NCI-H2196 treated with DMSO at 0.1 percent for 48 hours (cell line): ENCODE measurements around the gene EIF5.
"Not testable (repeated sequence)": the region's sequence is repeated elsewhere in the genome, so short reads cannot be mapped to it uniquely, and the experiment has no call there.

ENCODE experiments used
- DNase-seq: peaks from one replicate; lab custom pipeline; 2025; ENCODE audit not compliant: unreplicated experiment; lab: John Stamatoyannopoulos, UW

EIF5 gene

DNA sequence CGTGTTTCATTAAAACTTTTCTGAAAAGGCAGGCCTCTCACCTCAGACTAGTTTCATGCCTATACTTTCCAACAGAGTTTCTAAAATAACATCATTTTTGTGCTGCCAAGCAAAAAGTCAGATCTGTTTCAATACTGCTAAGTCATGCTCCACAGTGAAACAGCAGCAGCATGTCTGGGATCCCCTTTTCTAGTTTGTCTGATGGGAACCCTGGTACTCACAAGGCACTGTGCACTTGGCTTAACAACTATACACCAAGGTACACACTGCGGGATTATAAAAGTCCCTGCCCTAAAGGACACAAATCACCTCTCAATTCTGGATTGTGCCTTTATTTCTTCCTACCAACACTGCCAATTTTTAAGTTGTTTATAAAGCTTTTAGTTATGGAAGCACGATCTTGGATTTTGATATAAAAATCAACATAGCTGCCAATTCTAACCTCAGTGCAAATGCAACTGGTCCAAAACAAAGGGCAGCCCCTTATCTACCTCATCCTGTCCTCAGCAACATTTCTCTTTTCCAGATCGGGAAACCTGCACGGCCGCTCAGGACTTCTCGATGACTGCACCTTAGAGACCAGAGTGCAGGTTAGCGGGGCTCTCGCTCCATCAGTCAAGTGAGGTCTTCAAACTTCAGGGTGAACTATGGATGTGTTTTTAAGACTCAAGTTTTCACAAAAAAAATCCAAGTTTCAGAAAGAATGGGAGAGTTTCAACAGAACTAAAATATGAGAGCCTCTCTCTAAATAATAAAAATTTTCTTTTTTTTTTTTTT is 1.7 kb upstream of the EIF5 start:
- no peak for DNase-seq

DNA sequence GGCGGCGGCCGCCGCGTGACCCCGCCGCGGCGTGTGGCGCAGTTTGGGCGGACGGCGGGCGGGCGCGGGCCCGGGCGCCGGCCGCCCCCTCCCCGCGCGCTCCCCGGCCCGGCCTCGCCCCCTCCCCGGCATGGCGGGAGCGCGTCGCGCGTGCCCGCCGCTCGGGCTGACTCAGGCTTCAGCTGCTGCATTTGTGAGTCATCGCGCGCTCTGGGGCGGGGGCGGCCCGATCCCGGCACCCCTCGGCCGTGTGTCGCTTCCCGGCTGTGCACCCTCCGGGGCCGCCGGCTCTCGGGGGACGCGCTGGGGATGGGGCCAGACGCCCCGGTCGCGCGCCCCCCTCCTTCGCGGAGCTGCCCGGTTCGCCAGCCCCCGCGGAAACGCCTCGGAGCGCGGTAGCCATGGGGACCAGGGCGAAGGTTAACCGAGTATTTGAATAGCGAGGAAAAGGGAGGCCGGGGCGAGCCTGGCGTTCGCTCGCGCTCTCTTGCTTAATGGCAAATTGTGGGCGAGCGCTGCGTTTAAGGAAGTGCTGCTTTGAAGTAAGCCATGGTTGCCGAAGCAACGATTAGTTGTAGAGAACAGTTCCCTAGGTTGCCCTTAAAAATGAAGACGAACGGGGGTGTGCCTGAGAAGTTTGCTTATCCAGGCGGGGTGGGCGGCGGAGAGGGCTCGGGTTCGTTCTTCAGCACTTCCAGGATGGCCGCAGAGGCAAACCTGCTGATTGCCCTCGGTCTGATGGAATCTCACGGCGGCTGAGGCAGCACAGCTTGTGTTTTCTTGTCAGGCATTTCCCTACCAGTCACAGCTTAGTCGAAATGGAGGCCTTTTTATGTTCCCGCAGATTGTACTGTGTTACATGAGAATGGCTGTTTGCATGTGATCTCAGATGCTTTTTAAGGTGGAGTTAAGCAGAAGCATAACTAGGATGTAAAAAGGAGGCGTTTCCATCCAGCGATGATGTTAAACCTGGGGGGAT is 896 bp downstream of the EIF5 start:
- no peak for DNase-seq

DNA sequence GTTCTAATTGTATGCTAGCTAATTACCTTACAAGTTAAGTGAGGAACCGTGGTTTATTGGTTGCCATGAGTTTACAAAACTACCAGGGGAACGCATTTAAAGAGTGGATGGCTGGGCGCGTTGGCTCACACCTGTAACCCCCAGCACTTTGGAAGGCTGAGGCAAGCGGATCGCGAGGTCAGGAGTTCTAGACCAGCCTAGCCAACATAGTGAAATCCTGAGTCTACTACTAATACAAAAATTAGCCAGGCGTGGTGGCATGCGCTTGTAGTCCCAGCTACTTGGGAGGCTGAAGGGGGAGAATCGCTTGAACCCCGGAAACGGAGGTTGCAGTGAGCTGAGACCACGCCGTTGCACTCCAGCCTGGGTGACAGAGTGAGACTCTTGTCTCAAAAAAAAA is 2.2 kb downstream of the EIF5 start:
- DNase-seq, result no peak

DNA sequence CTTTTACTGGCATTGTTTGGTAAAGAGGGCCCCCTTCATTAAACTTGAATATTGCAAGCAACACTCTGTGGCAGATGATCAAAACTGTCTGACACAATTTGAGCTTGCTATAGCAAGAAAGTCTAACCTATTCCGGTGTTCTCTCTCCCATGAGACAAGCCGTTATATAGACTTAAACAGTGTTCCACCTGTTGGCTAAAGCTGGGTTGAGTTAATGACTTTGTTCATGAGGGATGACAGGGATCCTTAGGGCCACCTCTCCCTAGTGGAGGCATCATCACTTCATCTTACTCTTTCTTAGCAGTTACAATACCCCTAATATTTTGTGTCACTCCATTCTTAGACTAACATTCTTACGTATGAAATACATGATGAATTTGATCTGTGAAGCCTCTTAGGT is 3.8 kb downstream of the EIF5 start:
- DNase-seq, result no peak

DNA sequence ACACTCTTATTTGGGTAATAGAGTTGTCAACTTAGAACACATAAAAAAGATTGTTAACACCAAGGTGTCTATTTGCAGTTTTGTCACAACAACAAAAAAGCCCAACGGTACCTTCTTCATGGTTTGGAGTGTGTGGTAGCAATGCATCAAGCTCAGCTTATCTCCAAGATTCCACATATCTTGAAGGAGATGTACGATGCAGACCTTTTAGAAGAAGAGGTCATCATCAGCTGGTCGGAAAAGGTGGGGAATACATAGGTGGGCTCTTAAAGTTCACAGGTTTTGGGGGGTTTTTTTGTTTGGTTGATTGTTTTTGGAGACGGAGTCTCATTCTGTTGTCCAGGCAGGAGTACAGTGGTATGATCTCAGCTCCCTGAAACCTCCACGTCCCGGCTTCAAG is 5.5 kb downstream of the EIF5 start:
- DNase-seq, result no peak

DNA sequence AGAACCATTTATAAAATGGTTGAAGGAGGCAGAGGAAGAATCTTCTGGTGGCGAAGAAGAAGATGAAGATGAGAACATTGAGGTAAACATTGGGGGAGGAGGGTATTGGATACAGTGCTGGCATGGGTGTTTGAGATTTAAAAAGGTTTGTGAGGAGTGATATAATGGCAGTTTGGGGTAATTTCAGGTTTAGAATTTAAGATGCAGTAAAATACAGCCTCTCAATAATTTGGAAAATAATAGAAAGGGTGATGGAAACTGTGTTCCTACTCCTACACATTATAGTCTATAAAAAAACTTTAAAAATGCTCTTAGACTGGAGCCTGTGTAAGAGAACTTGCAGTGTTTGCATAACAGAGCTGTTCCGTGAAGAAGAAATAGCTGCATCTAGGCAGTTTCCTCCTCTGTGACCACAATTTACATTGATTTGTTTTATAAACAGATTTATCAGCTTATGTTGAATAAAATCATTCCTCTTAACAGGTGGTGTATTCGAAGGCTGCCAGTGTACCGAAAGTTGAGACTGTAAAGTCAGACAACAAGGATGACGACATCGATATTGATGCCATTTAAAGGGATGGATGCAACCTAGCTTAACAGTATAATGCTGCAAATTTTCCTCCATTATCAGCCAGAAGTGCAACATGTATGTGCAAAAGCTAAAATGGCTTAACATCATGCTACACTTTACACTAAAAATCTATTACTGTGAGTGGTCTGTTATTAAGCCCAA is 6.6 kb downstream of the EIF5 start:
- DNase-seq, result no peak

DNA sequence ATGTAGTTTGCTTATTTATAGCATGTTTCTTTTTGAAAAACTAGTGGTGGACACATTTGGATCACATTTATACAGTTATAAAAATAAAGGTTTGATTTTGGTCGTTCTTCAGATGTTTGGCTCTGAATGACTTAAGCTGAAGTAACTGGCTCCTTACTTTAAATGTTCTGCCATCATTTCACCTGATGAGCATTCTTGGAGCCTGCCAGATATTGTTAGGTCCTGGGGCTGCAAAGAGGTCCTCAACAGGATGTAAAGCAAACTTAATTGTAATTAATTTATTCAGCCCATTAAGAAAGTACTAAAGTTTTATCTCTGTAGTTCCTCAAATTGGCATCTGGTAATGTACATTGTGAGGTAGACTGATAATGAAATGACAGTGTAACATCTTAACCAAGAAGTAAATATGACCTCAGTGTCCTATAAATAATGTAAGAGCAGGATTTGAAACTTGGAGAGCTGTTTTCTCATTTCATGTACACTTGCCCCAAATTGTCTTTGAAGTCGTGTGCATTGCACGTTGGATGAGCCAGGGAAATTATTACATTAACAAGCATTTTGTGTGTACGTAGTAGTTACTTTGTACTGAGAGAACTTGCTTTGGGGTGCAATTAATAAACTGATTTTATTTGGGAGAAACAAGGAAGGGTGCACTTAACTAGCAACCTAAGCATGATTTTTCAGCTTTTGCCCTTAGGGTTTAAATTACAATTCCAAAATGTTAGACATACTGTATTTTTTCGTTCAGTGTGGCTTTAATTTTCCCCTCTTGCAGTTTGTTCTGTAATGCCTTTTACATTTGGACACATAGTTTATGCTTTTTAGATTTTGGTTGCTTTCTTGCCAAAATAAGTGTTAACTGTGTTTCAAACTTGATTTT is 7.5 kb downstream of the EIF5 start:
- DNase-seq, result no peak

DNA sequence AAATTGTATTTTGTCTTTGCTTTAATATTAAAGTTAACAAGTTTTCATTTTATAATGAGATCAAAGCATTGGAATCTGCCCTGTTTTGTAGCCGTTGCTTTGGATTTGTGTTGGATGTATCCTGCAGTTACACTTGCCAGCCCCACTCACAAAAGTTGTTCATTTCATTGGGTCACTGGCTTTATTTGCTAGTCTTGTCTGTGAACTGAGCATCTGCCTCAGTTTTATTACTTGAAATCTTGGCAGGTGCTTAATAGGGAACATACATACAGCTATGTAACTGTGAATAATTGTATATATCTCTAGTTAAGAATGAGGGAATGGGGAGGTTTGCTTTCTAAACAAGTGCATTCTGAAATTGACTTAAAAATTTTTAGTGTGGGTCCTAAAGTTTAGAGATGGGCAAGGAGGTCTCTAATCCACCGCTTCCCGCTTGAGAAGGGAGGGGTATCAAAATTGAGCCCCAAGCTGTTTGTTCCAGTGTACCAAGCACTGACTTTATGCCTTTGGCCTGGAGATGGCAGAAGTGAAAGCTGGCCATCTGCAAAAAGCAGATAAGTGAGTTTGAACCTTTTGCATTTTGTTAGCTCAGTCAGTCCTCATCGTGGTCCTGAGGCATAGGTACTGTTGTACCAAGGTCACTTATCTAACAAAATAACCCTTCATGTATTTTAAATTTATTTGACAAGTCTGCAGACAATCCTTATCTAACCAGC is 9.3 kb downstream of the EIF5 start:
- no peak for DNase-seq

DNA sequence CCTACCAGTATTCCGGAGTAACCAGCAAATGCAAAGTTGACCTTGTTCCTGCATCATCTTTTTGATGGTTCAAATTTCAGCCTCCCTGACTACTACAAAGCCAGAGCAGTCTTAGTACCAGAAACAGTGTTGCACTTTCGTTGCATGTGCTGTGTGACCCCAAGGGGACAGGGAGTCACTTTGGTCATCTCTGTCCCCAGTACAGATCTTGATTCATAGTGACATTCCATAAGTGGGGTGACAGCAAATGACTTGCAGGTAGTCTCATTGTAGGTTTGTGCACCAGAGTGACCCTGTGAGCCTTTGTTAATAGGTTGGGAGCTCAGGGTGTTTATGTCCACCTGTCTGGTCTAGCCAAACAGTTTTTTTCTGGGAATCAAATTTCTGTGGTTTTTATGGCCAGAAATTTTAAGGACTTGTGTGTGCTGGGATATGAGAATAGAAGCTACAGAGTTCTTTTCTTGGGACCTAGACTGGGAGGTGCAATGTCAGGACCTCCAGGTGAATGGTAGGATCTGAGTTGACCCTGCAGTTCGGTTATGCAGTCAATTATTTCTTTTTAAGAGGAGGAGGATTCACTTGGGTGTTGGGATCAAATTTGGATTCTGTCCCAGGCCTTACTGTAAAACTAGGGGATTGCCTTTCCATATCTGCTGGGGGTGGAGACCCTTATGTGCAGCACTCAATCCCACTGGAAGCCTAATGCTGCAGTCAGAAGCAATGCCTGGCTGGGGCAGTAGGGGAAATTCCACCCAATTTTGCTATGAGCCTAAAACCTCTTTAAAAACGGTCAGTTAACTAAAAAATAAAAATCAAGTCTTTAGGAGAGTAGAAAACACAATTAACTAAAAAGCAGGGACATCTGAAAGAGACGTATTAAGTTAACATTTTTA is 10.1 kb downstream of the EIF5 start:
- no peak for DNase-seq

DNA sequence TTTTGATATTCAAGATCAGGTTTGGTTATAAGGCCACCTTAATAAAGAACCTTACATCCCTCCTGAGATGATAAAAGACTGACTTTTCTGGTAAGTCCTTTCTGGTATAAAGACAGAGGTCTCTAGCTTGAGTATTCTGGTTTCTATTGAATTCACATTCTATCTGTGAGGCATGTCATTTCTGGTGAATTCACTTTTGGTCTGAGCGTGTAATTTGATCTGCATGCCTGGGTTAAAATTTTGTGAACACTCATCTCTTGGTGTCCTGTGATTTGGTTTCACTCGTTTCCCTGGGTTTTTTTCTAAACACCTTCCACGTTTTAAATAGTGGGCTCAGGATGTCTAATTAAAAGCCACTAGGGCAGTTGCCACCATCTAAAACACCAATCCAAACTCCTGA is 12.2 kb downstream of the EIF5 start:
- no peak for DNase-seq

DNA sequence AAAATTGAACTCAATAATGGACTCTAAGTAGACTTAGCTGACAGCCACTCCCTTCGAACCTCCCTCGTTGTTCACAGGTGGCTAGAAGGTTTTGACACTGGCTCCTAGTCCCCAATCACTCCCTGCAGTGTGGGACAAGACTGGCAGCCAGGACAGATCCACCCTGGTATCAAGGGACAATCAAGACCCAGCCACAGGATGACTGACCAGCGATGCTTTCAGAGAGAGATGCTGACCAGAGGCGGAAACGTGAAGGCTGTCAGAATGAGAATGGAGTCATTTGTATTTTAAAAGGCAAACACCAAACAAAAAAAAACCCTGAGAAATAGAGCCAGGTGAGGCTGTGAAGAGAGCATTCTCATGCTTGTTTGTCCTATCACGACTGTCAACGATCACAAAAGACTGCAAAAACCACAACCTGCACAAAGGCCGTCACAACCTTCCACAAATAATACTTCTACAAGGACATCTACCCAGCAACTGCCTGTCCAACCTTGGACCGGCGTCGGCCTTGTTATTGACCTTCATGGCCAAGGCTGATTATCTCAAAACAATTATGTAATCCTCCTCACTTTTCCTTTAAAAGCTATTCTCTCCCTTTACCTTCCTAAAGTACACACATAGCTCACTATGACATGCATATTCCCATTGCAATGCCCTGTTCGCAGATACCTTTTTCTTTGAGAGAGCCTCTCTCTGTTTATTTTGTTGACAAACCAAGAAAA is 13.2 kb downstream of the EIF5 start:
- no peak for DNase-seq

DNA sequence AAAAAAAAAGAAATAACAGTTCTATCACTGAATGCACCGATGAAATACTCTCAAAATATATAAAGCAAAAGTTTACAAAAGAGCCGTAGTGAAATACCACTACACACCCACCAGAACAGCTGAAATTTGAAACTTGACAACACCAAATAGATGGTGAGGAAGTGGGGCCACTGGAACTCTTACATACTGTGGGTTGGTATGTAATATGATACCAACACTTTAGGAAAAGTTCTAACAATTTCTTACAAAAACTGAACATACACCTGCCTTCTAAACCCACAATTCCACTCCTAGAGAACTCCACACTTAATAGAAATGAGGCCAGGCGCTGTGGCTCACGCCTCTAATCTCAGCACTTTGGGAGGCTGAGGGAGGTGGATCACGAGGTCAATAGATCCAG is 14.1 kb downstream of the EIF5 start:
- no peak for DNase-seq

DNA sequence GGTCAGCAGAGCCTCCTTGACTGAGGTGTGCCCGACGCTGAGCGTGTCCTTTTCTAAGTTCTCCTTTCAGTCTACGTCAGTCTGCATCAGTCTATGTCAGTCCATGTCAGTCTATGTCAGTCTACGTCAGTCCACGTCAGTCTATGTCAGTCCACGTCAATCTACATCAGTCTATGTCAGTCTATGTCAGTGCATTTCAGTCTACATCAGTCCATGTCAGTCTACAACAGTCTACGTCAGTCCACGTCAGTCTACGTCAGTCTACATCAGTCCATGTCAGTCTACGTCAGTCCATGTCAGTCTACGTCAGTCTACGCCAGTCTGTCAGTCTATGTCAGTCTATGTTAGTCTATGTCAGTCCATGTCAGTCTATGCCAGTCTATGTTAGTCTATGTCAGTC is 15.9 kb downstream of the EIF5 start:
- no peak for DNase-seq

DNA sequence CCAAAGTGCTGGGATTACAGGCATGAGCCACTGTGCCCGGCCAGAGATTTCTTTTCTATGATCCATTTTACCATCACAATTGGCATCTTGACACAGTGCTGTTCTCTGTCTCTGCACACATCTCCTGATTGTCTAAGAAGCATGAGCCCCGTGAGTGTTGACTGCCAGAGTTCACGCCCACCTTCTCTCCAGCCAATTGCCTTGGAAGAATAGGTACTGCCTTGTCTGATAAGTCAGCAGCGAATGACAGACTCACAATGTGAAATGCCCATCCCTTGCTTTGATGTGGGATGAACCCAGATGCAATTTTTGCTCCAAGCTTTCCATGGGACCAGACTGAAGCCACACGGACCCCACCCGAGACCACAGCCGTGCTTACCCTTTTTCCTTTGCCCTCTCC is 19.3 kb downstream of the EIF5 start:
- no peak for DNase-seq

DNA sequence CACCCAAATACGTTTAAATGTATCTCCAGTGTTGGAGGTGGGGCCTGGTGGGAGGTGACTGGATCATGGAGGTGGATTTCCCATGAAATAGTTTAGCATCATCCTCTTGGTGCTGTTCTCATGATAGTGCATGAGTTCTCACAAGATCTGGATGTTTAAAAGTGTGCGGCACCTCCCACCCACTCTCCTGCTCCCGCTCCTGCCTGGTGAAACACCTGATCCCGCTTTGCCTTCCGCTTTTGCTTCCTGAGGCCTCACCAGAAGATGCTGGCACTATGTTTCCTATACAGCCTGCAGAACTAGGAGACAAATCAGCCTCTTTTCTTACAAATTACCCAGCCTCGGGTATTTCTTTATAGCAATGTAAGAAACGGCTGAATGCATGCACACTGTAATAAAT is 20.1 kb downstream of the EIF5 start:
- DNase-seq, result no peak

DNA sequence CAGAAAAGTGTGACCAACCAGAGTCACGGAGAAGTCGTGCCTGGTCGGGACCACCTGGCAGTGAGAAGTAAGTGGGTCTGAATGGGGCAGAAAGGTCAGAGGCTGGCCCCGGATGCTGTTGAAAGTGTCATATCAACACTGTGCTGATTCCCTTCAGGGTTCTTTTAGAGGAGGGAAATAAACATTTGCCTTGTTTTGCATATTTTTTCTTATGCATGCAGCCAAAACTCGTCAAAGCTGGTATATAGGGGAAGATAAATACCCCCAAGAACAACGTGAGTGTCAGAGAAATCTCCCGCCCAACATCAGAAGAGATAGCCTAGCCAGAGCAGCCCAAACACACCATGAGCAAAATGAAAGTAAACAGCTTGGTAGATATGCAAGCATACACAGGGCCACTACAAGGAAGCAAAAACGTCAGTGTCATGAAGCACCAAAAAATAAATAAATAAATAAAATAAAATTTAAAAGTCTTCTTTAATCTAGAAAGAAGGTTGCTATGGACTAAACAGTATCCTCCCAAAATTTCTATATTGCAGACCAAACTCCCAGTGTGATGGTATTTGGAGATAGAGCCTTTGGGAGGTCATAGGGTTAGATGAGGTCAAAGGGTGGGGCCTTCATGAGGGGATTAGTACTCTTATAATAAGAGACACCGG is 22.1 kb downstream of the EIF5 start:
- no peak for DNase-seq

DNA sequence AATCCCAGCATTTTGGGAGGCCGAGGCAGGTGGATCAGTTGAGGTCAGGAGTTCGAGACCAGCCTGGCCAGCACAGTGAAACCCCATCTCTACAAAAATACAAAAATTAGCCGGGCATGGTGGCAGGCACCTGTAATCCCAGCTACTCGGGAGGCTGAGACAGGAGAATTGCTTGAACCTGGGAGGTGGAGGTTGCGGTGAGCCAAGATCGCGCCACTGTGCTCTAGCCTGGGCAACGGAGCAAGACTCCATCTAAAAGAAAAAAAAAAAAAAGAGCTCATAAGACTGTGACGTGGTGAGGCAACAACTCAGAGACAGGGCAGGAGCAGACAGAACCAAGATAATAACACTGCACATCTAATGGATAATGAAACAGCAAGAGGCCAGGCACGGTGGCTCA is 23.5 kb downstream of the EIF5 start:
- not testable (repeated sequence) for DNase-seq

DNA sequence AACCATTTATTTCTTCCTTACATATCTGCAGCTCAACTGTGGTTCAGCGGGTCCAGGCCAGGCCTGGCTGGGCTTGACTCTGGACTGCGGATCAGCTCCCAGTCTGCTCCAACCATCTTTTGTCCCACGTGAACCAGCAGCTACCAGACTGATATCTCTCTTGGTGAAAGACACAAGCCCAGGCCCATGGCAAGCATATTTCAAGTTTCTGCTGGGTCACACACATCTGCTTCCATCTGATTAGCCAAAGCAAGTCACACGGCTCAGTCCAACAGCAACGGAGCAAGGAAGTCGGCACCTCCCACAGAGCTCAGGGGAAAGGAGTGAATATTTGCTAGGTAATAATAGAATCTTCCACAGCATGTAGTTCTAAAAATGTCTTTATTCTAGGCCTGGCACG is 26.5 kb downstream of the EIF5 start:
- no peak for DNase-seq
